HG03457 (cell line): ENCODE data around the gene STX8.
A peak's percentile ranks its signal among the peaks of the same experiment; 100 is the strongest.

Experiments
- ATAC-seq: cut with Tn5 transposase; IDR thresholded peaks from one replicate; pipeline ENCODE4 v1.9.1; 2021; ENCODE audit warnings: moderate number of reproducible peaks; ENCODE audit not compliant: unreplicated experiment

STX8 gene

DNA sequence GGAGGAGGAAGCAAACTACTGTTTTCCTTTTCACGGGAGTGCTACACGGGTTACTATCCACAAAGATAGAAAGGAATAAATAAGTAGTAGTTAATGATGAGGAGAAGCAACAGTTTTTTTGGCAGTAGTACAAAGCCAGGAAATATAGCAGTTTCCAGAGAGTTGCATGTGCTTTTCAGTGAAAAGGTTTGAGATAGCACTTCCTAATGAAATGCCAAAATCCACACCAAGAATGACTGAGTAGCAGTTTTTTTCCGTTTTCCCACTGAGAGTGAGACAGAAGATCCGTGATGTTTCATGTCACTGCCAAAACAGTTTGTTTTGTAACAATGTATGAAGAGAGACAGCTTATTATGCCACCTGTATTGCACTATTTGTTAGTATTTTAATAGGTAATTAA is 129.1 kb downstream of the STX8 start:
- no peak for ATAC-seq

DNA sequence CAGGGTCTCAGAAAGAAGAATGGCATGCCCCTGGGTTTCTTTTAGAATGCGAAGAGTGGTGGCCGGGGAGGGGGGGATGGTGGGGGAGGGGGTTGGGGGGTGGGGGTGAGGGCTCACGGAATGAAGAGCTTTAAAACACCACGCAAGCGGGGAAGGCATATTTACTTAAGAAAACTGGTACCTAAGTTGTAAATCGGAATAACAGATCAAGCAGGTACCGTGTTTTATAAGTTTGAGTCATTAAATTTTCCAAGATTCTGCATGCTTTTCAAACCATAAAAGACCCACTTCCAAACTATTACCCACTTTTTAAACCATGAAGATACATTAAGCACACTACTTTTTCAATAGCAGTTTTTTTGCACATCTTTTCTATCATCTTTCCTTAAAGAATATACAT is 130.2 kb downstream of the STX8 start:
- no peak for ATAC-seq

DNA sequence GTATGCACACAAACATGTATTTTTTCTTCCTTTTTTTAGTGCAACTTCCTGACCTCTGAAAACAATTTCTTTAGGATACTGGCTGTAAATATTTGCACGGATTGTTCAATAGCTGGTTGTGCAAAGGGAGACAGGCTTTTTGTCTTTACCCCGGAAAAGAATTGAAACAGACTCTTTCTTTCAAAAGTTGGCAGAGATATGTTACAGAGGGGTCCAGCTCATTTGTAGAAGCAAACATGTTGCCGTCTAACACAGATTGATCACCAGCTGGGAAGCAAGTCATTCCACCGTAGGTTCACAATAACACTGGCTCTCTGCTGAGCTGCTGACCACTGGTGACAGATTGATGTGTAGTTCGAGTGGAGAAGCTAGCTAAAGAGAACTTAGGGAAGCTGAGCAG is 130.9 kb downstream of the STX8 start:
- no peak for ATAC-seq

DNA sequence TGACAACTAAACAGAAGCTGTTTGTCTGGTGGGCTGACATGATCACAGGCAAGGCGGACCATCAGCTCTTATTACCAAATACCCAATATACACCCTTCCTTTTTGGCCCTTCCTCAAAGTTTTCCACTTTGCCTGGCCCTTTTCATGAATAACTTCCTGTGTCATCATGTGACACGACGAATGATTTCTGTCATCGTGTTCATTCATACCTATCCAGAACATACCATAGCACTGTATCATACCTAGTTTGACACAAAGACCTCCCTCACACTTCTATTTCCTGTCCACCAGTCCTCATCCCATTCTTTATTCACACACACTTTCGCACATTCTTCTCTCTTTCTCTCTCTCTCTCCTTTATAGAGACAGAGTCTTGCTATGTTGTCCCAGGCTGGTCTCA is 131.8 kb downstream of the STX8 start:
- ATAC-seq: no peak

DNA sequence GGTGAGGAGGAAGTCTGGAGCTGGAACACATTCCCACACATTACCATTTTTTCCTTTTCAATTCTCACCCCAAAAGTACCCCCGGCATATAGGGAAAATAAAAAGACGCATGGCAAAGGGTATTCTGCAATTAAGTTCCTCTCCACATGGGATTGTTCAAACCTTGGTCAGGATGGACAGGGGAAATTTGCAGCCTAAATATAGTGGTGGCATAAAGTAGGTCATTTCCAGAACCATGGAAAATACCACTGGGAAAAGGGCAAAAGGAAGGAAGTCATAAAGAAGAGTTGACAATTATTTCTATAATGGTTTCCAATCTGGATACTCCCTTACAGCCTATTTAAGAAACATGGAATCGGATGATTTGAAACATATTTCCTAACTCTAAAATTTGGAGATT is 135.8 kb downstream of the STX8 start:
- no peak for ATAC-seq

DNA sequence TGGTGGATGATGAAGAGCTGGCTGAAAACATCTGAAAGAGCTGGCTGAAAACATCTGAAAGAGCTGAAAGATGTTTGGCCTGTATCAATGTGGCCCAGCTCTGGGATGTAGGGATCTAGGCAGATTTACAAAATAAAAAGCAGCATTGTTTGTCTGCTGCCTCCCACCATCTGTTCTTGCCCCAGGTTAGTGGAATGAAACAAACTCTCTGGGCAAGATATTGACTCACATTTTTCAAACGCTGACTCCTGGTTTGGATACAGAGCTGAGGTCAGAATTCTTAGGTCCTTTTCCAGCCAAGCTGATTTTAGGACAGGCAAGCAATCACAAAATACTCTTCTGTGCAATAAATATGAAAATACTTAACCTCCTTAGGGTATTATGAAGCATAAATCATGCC is 139.0 kb downstream of the STX8 start:
- ATAC-seq: no peak

DNA sequence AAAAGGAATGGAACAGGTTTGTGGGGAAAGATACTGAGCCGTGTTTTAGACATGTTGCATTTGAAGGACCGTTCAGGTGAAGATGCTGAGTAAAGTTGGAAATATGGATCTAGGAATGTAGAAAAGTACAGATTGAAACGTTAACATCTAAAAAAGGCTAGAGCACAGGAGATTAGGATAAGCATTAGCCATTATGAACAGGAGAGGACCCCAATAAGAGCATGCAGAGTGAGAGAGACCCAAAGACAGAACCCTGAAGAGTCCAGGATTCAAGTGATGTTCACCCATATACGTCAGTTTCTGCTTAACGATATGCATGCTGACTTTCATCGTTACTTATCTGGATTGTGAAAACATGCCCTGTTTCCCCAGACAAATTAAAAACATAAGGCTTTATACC is 140.5 kb downstream of the STX8 start:
- ATAC-seq: no peak

DNA sequence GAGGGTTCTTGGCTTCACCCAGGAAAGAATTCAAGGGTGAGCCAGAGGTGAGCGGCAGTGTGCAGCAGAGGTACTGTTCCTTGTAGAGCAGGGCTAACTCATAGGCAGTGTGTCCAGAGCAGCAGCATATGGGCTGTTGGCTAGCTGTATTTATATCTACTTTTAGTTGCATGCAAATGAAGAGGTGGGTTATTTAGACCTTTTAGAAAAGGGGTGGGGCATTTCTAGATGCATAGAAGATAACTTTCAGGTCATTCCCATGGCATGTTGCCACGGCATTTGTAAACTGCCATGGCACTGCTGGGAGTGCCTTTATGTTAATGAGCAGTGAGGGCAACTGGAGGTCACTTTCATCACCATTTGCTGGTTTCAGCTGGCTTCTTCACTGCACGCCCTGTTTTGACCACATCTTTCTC is 141.0 kb downstream of the STX8 start:
- ATAC-seq: no peak

DNA sequence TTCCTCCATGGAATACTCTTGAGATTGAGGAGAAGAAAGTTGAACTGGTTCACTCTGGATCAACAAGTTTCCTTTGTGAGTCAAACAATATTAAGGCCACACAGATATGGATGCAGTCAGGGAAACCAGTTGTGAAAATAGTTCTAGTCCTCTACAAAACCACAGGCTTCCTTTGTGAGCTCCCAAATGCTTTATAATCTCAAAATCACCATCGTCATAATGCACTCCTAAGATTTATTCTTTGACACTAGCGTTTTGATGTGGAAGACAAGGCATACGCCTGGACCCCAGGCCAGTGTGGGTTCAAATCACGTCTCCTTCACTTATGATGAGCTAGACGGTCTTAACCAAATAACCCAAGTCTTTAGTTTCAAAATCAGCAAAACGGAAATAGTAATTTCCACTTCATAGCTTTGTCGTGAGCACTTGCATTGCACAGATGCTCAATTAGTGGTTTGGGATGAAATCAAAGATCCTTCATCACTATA is 142.6 kb downstream of the STX8 start:
- ATAC-seq: no peak

DNA sequence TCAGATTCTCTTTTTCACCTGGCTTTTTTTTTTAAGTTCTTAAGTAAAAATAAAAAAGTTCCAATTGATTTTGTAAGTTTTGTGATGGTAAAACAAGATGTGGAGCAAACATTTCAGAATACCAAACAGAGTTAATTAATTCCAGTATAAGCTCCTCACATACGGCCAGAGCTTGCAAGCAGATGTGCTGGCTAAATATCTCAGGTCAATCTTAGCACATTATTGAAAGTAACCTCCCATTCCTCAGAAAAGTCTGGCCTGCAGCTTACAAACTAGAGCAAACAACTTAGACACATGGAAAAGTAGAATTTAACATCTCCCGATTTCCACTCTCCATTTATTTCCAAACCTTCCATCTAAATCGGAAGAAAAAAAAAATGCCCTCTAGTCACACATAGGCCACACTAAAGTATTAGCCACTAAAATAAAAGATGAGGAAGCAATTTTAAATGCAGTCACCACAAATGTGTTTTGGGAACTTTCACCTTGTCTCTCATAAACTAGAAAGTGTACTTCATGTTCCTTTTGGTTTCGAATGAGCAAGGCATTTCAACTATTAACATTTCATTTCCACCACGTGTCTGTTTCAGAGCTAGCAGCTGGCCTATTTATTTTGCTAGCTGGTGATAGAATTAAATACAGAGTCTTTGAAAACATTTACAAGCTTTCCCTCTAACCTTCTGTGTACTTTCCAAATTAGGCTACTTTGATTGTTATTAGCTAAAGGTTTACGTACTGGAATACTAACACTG is 143.3 kb downstream of the STX8 start:
- peak; percentile 52 for ATAC-seq

DNA sequence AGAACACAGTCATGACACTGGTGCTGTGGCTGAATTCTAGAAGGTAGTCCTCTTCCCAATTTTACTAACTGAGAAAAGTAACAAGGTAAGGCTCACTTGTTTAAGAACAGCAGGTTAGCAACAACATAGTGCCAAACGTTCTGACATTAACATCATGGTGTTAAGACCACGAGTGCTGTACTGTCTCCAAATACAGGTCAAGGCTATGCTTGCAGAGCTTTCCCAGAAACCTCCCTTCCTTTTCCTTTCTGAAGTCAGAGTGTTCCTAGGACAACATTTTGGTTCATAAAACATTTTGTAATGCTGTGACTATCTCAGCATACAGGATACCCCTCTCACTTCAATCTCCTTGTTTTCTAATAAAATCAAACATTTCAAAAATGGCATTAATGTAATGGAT is 144.0 kb downstream of the STX8 start:
- ATAC-seq: no peak

DNA sequence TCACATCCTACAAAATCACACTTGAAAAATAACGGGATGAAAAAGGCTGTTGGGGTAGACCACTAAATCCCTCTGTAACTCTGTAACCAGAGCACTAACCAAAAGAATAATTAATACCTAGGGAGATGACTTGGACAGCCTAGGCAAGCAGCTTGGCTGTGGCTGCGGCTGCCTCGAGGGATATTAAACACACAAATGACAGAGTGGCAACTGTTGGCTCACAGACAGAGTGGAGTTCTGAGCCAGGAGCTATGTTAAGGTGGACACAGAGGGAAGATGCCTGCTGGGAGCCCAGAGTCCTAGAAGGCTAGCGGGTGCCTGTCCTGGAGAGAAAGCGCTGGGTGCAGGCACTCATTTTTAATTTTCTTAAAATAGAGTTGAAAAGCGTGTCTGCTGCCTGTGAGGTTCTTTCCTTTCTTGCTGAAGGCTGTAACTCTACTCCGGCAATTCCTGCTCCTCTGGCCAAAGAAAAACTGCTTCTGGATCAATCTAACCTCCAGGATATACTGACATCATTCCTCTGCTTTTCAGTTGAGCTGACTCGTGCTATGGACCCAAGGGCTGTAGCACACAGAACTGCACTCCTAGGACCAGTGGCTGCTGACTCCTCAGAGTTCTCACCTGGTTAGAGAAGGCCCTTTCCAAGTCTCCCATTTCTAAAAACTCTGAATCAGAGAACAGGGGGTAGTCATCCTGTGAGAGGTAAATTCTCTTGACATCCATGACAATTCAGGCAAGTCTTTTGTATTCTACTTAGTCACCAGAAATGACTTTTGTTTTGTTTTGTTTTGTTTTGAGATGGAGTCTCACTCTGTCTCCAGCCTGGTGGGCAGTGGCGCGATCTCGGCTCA is 147.9 kb downstream of the STX8 start:
- ATAC-seq: no peak

DNA sequence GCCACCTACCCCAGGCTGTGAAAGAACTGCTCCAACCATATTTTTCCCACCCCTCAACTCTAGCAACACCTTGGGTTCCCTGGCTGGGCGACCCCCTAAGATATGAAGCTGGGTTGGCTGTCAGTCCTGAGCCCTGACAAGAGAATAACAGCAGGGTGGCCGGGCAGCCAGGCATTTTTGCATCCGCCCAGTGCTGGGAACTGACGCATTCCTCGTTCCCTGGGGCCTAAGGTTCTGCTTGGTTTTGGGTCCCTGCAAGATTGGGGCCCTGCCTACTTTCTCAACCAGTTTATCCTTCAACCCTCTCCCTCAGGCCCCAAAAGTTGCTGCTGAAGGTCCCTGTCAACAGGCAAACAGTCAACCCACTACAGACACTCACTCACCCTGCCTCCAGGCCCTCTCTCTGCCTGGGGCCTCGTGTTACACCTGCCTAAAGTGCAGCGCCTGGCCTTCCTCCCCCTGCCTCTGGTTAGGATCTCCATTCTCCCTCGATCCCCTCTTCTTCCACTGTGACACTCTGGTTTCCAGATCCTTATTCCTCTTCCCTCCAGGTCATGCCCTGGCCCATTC is 151.5 kb downstream of the STX8 start:
- no peak for ATAC-seq

DNA sequence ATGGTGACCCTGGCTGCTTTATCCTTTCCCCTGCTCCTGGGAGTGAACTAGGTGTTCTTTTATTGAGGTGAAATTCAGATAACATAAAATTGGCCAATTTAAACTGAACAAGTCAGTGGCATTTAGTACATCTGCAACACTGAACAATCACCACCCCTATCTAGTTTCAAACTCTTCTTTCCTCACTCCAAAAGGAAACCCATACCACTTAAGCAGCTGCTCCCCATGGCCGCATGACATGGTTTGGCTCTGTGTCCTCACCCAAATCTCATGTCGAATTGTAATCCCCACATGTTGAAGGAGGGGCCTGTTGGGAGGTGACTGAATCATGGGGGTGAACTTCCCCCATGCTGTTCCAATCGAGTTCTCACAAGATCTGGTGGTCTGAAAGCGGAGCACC is 154.1 kb downstream of the STX8 start:
- no peak for ATAC-seq

DNA sequence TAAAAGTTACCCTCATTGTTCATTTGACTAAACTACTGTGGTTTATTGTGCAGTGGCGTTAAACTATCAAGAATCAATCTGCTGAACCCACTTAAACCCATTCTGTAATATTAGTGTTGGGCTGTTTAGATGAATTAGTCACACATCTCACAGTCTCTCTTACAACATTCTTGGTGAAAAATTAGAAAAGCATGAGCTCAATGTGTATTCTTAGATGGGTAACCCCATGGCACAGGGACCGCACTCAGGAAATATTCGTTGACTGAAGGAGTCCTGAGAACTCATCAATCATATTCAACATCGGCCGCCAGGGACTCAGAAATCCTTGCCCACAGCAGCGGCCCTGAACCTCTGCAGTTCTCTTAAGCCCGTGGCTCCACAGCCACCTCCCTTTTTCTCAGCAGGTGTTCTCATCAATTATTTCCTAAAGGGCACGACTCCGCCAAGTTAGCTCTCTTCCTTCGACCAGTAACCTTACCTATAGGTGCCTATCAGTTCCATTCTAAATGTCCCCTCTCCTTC is 155.6 kb downstream of the STX8 start:
- ATAC-seq: no peak

DNA sequence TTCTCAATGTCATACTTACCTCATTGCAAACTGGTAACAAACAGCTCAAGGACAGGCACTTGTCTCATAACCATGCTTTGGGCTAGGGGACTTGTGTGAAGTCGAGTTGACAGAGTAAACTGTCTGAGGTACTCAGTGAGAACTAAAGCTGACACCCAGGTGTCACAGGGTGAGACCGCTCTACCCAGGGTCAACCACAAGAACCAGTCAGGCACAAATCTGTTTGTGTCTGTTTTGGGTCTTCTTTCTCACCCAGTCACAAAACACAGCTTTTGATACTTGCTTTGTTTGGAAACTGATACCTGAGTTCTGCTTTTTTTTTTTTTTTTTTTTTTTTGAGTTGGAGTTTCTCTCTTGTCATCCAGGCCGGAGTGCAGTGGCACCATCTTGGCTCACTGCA is 161.1 kb downstream of the STX8 start:
- peak; percentile 91 for ATAC-seq

DNA sequence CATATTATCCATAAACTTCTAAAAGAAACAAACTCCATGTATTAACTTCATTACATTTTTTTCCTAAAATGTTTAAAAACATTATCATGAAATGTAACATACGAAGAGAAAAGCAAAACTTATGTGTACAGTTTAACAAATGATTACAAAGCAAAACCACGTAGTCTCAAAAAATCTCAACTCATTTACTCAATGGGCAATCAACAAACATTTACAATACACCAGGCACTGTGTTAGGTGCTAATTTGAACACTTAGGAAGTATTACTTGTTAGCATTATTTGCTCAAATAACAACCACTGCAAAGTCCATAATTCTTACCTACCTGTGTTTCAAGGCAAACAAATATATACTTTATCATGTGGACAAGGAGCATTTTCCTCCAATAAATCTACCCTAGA is 164.9 kb downstream of the STX8 start:
- no peak for ATAC-seq

DNA sequence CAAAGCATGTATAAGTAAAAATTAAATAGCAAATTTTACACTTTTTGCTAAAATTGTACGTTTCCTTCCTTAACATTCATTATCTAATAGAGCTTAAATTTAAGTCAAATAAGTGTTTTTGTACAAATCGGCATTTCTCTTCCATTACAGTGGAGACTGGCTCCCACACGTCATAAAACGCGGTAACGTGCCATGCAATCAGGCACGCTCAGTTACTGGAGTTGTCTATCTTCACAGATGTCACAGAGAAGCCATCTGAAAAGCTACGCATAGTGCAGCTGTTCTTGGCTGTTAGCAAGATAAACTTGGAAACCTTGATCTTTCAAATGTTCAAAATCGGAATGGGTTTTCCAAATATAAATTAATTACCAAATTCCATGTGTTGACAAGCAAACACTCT is 165.3 kb downstream of the STX8 start:
- no peak for ATAC-seq

DNA sequence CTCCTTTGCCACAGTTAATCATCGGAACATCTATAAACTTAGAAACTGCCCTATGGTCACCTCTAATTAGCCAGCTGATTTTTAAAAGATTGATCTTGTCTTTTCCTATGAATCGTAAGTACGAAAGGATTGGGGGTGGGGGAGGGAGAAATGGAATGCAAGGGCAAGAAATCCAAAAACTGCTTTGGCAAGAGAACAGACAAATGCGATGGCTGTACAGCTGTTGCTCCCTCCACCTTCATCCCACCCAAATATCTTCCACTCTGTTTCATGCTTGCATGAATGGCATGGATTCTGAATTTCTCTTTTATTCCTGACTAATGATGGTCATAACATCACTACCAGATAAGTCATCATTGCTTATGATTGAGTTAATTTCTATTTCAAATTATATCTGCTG is 165.7 kb downstream of the STX8 start:
- ATAC-seq: no peak

DNA sequence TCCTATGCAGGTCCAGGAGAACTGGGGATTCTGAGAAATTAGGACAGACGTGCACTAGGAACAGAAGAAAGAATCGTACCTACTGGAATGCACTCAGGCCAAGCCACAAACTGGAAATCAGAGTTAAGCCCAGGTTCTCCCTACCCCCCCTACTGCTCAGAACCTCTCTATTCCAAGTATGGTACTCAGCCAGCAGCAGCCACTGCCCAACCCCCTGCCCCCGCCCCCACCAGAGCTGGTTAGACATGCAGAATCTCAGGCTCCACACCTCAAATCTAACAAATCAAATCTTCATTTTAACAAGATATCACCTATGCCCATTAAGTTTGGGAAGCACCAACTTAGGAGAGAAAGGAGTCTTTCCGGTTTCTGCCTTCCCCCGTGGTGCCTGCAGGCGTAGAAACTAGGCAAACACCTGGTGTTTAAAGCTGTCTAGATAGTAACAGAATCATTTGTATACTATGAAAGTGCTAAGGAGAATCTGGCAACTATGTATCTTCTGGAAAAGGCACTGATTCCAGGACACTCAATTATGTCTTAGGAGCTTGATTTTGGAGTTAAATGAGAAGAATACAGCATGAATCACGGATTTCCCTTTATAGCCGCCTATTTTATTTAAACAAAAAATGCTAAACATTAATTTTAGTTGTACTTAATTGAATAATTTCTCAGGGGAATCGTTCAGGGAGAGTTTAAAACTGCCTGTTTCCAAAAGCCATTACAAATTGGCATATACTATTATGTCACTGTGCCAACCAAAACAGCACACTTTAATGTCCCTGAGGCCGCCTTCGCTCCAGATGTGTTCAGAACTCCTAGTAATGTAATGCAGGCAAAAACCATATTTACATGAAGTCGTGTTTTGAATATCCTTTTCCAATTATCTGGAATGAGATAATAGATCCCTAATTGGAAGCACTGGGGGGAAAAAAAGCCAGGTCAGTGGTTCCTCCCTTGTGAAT is 166.5 kb downstream of the STX8 start:
- no peak for ATAC-seq

DNA sequence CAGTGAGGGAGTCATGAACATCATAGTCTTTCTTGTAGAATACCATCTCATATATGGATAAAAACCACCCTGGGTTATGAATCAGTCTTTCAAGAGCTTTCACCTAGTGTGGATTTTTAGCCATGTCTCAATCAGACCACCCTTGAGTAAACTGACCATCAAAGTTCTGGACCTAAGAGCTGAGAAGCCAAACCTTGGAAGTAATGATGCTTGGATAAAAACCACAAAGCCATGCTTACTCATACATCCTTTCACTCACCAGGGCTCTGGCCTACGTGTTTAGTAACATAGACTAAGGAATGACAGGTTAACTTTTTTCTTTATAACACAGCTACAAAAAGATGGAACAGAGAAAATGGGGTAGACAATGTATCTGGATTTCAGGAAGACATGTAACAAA is 167.2 kb downstream of the STX8 start:
- no peak for ATAC-seq
